Adrenal gland (tissue), 5 donors: ENCODE data around the gene HOXD10.

Source experiments
- CTCF ChIP-seq, 6 experiments: fragments of 450-650 bp in 4 of 6; fragments of 200-600 bp in 2 of 6; sonication (generic) in 1 of 6; IDR thresholded peaks; 1 replicate in 5 of 6; 2 replicates in 1 of 6; pipeline versions ENCODE4 v1.5.1 to v1.8.0; 2016 to 2021; ENCODE audit warnings: antibody characterized with exemption in 6 of 6, mild to moderate bottlenecking in 2 of 6, moderate library complexity in 1 of 6
- POLR2A ChIP-seq, 2 donors: fragments of 450-650 bp; IDR thresholded peaks; one replicate each; pipeline ENCODE4 v1.6.1; 2017; ENCODE audit warnings: antibody characterized with exemption in 2 of 2, mild to moderate bottlenecking in 2 of 2, moderate library complexity in 1 of 2
- donor health status: DM: no; HTN: no; CAD: no.

- TF ChIP-seq POLR2A (IDR thresholded peaks at IDR 0.05) (no peak), CTCF (IDR thresholded peaks at IDR 0.05) (no peak)
Measured at GRCh38 chr2:176095421-176095820, 21.2 kb upstream of the HOXD10 start.
